Measurements from ENCODE around the gene BRME1. TPM values are rescaled to one million over a fixed set of nuclear protein-coding genes. Genes with fewer than 3 reads are reported as not detected.

Gene BRME1
- total RNA-seq, 4 donors from 2014 or later, result 1.9 to 2.4 (median 2.2) TPM; not detected in 1

DNA sequence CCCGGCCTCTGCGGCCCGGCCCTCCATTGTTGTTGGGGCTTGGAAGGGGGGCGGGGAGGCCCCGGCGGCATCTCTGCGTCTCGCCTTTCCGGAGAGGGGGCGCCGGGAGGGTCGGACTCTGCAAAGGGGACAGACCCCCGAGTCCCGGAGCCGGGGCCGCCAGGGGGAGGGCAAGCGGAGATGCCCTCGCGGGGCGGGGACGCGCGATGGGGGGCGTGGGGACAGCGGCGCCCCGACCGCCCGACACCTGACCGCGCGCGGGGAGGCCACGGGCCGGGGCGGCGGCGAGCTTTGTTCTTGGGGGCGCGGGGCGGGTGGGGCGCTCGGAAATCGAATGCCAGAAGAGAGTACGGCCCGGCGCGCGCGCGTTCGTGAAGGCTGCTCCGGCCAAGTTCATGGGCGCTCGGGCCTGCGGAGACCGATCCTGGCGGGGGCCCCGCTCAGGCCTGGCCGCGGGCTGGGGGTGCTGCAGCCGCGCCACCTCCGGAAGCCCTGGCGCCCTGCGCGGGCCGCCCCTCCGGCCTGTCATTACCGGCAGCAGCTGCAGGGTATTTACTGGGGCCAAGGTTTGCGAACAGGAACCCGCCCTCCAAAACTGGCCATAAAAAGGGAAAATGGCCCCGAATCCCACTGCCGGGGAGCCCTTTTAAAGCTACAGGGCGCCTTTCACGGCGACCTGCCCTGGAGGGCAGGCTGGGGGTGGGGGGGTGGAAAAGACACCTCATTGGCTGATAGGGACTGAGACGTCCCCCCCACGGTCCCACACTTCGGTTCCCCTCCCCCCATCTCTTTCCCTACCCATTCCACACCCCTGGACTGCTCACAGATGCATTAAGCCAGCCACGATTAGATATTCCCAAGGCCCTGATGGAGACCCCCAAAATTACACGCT is 40.1 kb downstream of the BRME1 start:
- Histone ChIP-seq H3K36me3 (no peaks in the 10 kb centered on the region), H3K9me3 (no peaks in the 10 kb centered on the region), H3K27ac (peak overlapping the region; percentile 34 to 91 (median 89)), H3K4me1 (peaks cover 0 to 46% (median 15%) of the 10 kb centered on the region in 3 donors), H3K4me3 (peak overlapping the region; percentile 65 to 85), H3K27me3 (no peaks in the 10 kb centered on the region)
- no peak for ATAC-seq
- TF ChIP-seq, protein P1, sequence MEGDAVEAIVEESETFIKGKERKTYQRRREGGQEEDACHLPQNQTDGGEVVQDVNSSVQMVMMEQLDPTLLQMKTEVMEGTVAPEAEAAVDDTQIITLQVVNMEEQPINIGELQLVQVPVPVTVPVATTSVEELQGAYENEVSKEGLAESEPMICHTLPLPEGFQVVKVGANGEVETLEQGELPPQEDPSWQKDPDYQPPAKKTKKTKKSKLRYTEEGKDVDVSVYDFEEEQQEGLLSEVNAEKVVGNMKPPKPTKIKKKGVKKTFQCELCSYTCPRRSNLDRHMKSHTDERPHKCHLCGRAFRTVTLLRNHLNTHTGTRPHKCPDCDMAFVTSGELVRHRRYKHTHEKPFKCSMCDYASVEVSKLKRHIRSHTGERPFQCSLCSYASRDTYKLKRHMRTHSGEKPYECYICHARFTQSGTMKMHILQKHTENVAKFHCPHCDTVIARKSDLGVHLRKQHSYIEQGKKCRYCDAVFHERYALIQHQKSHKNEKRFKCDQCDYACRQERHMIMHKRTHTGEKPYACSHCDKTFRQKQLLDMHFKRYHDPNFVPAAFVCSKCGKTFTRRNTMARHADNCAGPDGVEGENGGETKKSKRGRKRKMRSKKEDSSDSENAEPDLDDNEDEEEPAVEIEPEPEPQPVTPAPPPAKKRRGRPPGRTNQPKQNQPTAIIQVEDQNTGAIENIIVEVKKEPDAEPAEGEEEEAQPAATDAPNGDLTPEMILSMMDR (IDR thresholded peaks at IDR 0.05), result peak in 1 of 4 experiments; percentile 8
- no peak for TF ChIP-seq POLR2A (IDR thresholded peaks at IDR 0.05)
- 0 to 33% methylated on average over 1 to 5 of the region's 82 CpGs for WGBS, 2 donors (ENCODE audit: low coverage in 1 of 2)

DNA sequence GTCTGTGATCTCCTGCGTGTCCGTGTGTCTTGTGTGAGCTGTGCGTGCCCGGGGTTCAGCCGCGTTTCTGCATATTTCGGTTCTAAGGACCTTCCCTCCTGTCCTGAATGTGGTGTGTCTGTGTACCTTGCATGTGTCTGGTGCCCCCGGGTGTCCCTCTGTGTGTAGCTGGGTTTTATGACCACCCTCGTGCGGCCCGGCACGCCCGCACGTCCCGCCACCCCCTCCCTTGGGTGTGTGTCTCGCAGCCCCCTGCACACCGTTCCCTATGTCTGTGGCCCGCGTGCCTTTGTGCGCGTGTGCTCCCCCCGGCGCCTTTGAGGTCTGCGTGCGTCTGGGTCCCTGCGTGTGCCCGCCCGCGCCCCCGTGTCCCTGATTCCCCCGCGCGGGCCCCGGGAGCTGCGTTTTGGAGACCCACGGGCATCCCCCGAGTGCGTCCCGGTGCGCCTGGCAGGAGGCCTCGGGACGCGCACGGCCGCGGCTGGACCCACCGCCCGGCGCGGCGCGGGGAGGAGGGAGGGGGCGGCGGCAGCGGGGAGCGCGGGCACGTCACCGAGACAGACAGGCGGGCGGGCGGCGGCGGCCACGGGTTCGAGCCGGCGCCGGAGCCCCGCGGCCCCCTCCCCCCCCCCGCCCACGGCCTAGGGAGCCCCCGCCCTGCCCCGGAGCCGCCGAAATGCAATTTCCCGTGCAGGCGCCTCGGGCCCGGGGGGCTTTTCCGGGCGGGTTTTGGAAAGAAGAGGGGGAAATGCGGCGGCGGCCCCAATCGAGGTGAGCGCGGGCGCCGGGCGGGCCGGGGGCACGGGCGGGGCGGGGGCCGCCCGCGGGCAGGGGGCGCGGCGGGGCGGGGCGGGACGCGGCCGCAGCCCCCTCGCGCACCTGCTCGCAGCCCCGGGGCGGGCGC is 41.0 kb downstream of the BRME1 start:
- no peaks in the 10 kb centered on the region for H3K36me3 ChIP-seq
- ATAC-seq, result no peak
- H3K27ac ChIP-seq, result peak overlapping the region; percentile 30 to 91 (median 89)
- peak overlapping the region; percentile 65 to 85 for H3K4me3 ChIP-seq
- TF ChIP-seq POLR2A (IDR thresholded peaks at IDR 0.05), result no peak
- no peaks in the 10 kb centered on the region for H3K27me3 ChIP-seq
- no peaks in the 10 kb centered on the region for H3K9me3 ChIP-seq
- peaks cover 0 to 55% (median 15%) of the 10 kb centered on the region in 3 donors for H3K4me1 ChIP-seq
- 8% methylated on average over 7 of the region's 113 CpGs; no CpG with 5 or more reads in 1 of the 2 donors for WGBS, 2 donors (ENCODE audit: low coverage in 1 of 2)

DNA sequence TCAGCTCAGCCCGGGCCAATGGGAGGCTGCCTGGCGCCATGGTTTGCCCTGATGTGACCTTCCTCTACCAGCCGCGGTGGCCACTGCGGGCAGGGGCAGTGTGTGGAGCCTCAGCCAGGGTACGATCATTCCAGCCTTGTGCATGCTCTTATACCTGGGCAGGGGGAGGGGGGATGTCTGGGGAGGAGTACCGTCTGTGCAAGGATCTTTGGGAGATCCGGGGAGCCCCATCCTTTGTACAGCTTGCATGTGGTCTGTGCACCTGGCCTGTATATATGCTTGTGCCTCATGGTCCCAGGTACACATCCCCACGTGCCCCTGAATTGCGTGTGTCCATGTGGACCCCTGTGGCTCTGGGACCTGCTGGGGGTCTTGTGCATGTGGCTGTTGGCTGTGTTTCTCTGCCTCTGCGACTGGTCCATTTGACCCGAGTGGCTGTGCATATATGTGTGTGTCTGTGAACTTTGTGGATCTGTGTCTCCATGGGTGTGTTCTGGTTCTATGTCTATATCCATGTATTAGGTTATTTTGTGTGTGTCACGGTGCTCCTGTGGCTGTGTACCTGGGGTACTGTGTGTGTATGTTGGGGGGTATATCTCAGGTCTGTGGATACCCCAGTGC is 41.8 kb downstream of the BRME1 start:
- TF ChIP-seq, protein P1 (IDR thresholded peaks at IDR 0.05), result no peak
- TF ChIP-seq POLR2AphosphoS5 (IDR thresholded peaks at IDR 0.05) (no peak), POLR2A (IDR thresholded peaks at IDR 0.05) (no peak), EP300 (IDR thresholded peaks at IDR 0.05) (no peak)
- peaks cover 0 to 62% (median 15%) of the 10 kb centered on the region in 3 donors for H3K4me1 ChIP-seq
- no peak for ATAC-seq
- no peaks in the 10 kb centered on the region for H3K27me3 ChIP-seq
- no peak overlapping the region for H3K4me3 ChIP-seq
- H3K9me3 ChIP-seq, result no peaks in the 10 kb centered on the region
- H3K36me3 ChIP-seq, result no peaks in the 10 kb centered on the region
- WGBS, 2 donors (ENCODE audit: low coverage in 1 of 2), result 41% methylated on average over 9 of the region's 13 CpGs; no CpG with 5 or more reads in 1 of the 2 donors
- peak overlapping the region in 3 of 4 donors; percentile 89 to 91 (median 89) for H3K27ac ChIP-seq

DNA sequence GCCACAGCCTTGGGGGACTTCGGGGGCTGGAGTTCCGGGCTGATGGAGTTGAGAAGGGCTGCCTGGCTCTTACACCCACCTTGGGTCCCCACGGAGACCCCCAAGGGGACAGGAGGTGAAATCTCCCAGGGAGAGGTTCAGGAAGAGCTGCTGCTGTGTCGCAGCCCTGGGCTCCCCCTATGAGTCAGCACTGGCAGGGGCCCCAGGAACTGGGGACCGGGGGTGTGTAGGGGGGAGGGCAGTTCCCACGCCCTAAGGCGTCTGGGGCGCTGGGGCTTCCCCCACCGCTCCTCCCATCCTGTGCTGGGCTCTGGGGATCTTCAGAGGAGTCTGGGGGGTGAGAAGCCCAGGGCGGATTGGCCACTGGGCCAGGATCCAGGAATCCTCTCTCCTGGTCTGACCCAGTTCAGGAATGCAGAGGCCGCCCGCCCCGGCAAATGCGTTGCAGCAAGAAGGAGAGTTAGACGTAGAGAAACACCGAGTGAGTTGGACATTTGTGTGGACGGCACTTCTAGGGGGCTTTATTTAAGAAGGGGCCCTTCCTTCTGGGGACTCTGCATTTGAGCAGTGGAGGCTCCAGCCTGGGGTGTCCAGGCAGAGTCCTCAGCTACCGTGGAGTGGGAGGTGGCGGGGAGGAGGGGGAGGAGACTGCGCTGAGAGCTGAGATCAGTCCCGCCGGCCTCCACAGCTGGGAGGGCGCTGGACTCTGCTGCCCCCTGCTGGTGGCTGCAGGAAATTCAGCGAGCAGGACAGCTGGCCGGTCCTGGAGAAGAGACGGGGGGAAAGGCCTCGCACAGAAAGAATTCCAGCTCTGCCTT is 44.0 kb downstream of the BRME1 start:
- ATAC-seq, result peak; percentile 93
- Histone ChIP-seq H3K9me3 (no peaks in the 10 kb centered on the region), H3K4me1 (peaks cover 0 to 62% (median 15%) of the 10 kb centered on the region in 3 donors), H3K27ac (peak overlapping the region; percentile 69 to 91 (median 90)), H3K27me3 (no peaks in the 10 kb centered on the region), H3K36me3 (no peaks in the 10 kb centered on the region), H3K4me3 (peak overlapping the region; percentile 17 to 48)
- 0 to 3% methylated on average over 3 to 9 of the region's 27 CpGs for WGBS, 2 donors (ENCODE audit: low coverage in 1 of 2)
- TF ChIP-seq, protein P1 (IDR thresholded peaks at IDR 0.05), result peak in 3 of 4 experiments; percentile 98 to 100 (median 100)
- TF ChIP-seq POLR2A (IDR thresholded peaks at IDR 0.05) (peak; percentile 29 to 38), EP300 (IDR thresholded peaks at IDR 0.05) (no peak), POLR2AphosphoS5 (IDR thresholded peaks at IDR 0.05) (peak; percentile 61)
